ENCODE results near the gene TTLL10.

DNA sequence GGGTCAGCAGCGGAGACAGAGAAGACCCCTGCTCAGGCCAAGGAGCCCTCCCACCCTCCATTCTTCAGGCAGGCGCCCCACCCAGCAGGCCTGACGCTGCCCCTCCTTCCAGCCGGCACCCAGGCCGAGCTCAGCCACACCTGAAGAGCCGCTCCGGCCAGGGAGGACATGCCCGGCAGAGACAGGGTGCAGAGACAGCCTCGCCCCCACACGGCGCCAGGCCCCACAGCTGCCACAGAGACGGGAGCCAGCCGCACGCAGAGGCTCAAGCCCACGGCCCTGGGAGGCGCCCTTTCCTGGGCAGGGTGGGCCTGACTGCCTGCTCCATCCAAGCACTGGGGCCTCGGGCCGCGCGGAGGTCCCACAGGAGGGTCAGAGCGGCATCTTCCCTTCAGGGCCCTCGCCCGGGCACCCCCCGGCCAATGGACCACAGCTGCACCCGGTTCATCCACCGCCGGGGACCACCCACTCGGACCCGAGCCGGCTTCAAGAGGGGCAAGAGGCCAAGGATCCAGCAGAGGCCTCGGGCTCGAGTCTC is 5.2 kb downstream of the TTLL10 start:
- TF ChIP-seq, protein P1, sequence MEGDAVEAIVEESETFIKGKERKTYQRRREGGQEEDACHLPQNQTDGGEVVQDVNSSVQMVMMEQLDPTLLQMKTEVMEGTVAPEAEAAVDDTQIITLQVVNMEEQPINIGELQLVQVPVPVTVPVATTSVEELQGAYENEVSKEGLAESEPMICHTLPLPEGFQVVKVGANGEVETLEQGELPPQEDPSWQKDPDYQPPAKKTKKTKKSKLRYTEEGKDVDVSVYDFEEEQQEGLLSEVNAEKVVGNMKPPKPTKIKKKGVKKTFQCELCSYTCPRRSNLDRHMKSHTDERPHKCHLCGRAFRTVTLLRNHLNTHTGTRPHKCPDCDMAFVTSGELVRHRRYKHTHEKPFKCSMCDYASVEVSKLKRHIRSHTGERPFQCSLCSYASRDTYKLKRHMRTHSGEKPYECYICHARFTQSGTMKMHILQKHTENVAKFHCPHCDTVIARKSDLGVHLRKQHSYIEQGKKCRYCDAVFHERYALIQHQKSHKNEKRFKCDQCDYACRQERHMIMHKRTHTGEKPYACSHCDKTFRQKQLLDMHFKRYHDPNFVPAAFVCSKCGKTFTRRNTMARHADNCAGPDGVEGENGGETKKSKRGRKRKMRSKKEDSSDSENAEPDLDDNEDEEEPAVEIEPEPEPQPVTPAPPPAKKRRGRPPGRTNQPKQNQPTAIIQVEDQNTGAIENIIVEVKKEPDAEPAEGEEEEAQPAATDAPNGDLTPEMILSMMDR (conservative IDR thresholded peaks at IDR 0.05 in 1 of 2, IDR thresholded peaks at IDR 0.05 in 1 of 2; ENCODE audit: extremely low read depth in 1 of 2, insufficient read depth in 1 of 2, low read depth in 1 of 2, low read length in 2 of 2) = no peak
- TF ChIP-seq EZH2 (IDR thresholded peaks at IDR 0.05; ENCODE audit: borderline replicate concordance, low read length) = no peak
